Astrocyte (in vitro differentiated cells and primary cell): Measurements from ENCODE around the gene ACTL7A.

Experiments
- EZH2 ChIP-seq: IDR thresholded peaks from 2 replicates; pipeline ENCODE4 v1.6.1; 2012; ENCODE audit warnings: mild to moderate bottlenecking, low read length, inconsistent platforms; ENCODE audit not compliant: insufficient read depth
- TF ChIP-seq, protein P1 (sequence below): IDR thresholded peaks from 2 replicates; pipeline ENCODE4 v1.5.1; 2011; ENCODE audit warnings: low read depth, mild to moderate bottlenecking, inconsistent platforms, low read length, moderate library complexity; ENCODE audit not compliant: insufficient read depth

DNA sequence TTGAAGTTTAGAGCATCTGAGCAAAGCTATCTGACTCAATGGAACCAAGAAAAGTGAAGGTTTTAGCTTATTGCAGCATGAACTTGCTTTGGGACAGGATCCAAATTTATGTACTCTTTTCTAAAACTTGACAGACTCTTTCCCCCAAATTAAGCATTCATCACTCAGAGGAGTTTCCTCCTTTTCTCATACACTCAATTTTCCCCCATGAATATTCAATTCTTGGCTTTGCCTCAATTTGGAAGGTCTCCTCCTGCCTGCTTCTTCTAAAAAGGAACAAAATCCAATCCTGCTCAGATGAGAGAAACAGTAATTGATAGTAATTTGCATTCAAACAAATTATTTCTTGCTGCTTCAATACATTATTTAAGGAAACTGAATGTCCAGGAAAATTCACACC, 5.0 kb downstream of the ACTL7A start:
- TF ChIP-seq, protein P1, sequence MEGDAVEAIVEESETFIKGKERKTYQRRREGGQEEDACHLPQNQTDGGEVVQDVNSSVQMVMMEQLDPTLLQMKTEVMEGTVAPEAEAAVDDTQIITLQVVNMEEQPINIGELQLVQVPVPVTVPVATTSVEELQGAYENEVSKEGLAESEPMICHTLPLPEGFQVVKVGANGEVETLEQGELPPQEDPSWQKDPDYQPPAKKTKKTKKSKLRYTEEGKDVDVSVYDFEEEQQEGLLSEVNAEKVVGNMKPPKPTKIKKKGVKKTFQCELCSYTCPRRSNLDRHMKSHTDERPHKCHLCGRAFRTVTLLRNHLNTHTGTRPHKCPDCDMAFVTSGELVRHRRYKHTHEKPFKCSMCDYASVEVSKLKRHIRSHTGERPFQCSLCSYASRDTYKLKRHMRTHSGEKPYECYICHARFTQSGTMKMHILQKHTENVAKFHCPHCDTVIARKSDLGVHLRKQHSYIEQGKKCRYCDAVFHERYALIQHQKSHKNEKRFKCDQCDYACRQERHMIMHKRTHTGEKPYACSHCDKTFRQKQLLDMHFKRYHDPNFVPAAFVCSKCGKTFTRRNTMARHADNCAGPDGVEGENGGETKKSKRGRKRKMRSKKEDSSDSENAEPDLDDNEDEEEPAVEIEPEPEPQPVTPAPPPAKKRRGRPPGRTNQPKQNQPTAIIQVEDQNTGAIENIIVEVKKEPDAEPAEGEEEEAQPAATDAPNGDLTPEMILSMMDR = no peak
- no peak for TF ChIP-seq EZH2
